ENCODE results near the gene NUDT16L1. TPM values are rescaled to one million over a fixed set of nuclear protein-coding genes. Genes with fewer than 3 reads are reported as not detected.

The NUDT16L1 gene
- total RNA-seq, 6 experiments from 2014 or later = 17.8 to 36.3 (median 23.0) TPM

GRCh38 chr16:4704913-4705312 lies 11.6 kb downstream of the NUDT16L1 start:
- H3K27ac ChIP-seq = no peak overlapping the region
- peaks cover 0 to 18% (median 5%) of the 10 kb centered on the region in 4 donors for H3K4me1 ChIP-seq
- ATAC-seq (no peak), DNase-seq (no peak)
- no peak overlapping the region for H3K4me3 ChIP-seq
- WGBS (ENCODE audit: insufficient coverage, low coverage, low lambda C conversion rate, missing lambda C conversion rate) = no CpG with 5 or more reads among the region's 14 CpGs
- peaks cover 0 to 29% (median 7%) of the 10 kb centered on the region in 4 donors for H3K36me3 ChIP-seq
- intact Hi-C loops (cut with DNase I) = no loop called here
- H3K27me3 ChIP-seq = no peaks in the 10 kb centered on the region
- no peak for TF ChIP-seq POLR2A (IDR thresholded peaks at IDR 0.05)
- TF ChIP-seq CTCF (IDR thresholded peaks at IDR 0.05) = no peak
- H3K9me3 ChIP-seq = no peaks in the 10 kb centered on the region

GRCh38 chr16:4706871-4707270 lies 13.5 kb downstream of the NUDT16L1 start:
- Histone ChIP-seq H3K27me3 (no peaks in the 10 kb centered on the region), H3K27ac (no peak overlapping the region), H3K36me3 (peaks cover 0 to 35% (median 5%) of the 10 kb centered on the region in 4 donors), H3K4me1 (peaks cover 0 to 13% (median 5%) of the 10 kb centered on the region in 4 donors), H3K4me3 (no peak overlapping the region), H3K9me3 (no peaks in the 10 kb centered on the region)
- TF ChIP-seq POLR2A (IDR thresholded peaks at IDR 0.05) = no peak
- TF ChIP-seq CTCF (IDR thresholded peaks at IDR 0.05) = no peak
- no peak for ATAC-seq
- 73% methylated on average over 4 of the region's 7 CpGs for WGBS (ENCODE audit: insufficient coverage, low coverage, low lambda C conversion rate, missing lambda C conversion rate)
- intact Hi-C loops (cut with DNase I) = no loop called here
- no peak for DNase-seq

- Histone ChIP-seq H3K27ac (no peak overlapping the region), H3K27me3 (no peaks in the 10 kb centered on the region), H3K4me3 (no peak overlapping the region), H3K4me1 (no peaks in the 10 kb centered on the region), H3K36me3 (peaks cover 0 to 53% (median under 1%) of the 10 kb centered on the region in 4 donors), H3K9me3 (no peaks in the 10 kb centered on the region)
- 98% methylated on average over 4 of the region's 4 CpGs for WGBS (ENCODE audit: insufficient coverage, low coverage, low lambda C conversion rate, missing lambda C conversion rate)
- no peak for ATAC-seq
- intact Hi-C loops (cut with DNase I) = no loop called here
- TF ChIP-seq CTCF (IDR thresholded peaks at IDR 0.05) (no peak), POLR2A (IDR thresholded peaks at IDR 0.05) (no peak)
- DNase-seq = no peak
Measured at GRCh38 chr16:4709481-4709880, 16.1 kb downstream of the NUDT16L1 start.

- Histone ChIP-seq H3K27ac (no peak overlapping the region), H3K4me1 (no peaks in the 10 kb centered on the region), H3K36me3 (peaks cover 0 to 47% (median 0%) of the 10 kb centered on the region in 4 donors), H3K27me3 (no peaks in the 10 kb centered on the region), H3K9me3 (no peaks in the 10 kb centered on the region), H3K4me3 (no peak overlapping the region)
- 89% methylated on average over 12 of the region's 18 CpGs for WGBS (ENCODE audit: insufficient coverage, low coverage, low lambda C conversion rate, missing lambda C conversion rate)
- DNase-seq (no peak), ATAC-seq (peak in 1 of 4 donors; percentile 41)
- intact Hi-C loops (cut with DNase I) = no loop called here
- no peak for TF ChIP-seq POLR2A (IDR thresholded peaks at IDR 0.05)
Measured at GRCh38 chr16:4713663-4714501, 20.5 kb downstream of the NUDT16L1 start.

GRCh38 chr16:4714996-4715395 lies 21.6 kb downstream of the NUDT16L1 start:
- Histone ChIP-seq H3K36me3 (peaks cover 0 to 41% (median 0%) of the 10 kb centered on the region in 4 donors), H3K27ac (no peak overlapping the region), H3K27me3 (no peaks in the 10 kb centered on the region), H3K4me3 (no peak overlapping the region), H3K4me1 (no peaks in the 10 kb centered on the region), H3K9me3 (no peaks in the 10 kb centered on the region)
- no peak for ATAC-seq
- WGBS (ENCODE audit: insufficient coverage, low coverage, low lambda C conversion rate, missing lambda C conversion rate) = 80% methylated on average over 2 of the region's 2 CpGs
- intact Hi-C loops (cut with DNase I) = no loop called here
- no peak for TF ChIP-seq POLR2A (IDR thresholded peaks at IDR 0.05)
- TF ChIP-seq CTCF (IDR thresholded peaks at IDR 0.05) = no peak
- no peak for DNase-seq
